NCI-H460 (cell line): ENCODE results near the gene ENO1. TPM values are rescaled to one million over a fixed set of nuclear protein-coding genes. Genes with fewer than 3 reads are reported as not detected.

ENCODE experiments used
- DNase-seq: peaks from one replicate; pipeline ENCODE4 v3.0.0-alpha.2; 2016; ENCODE audit warnings: low read depth; ENCODE audit errors: extremely low read depth
- small RNA-seq, 2 experiments: library from RNA; depleted of rRNA; stranded (forward); fragments of <200 nt; gene quantifications; one replicate each; pipeline ENCODE3, GENCODE V24; 2014
- total RNA-seq: library from RNA; depleted of rRNA; stranded (reverse); fragments of >200 nt; shearing (Covaris generic); gene quantifications from 2 replicates; pipeline ENCODE4 v1.2.3, GENCODE V29; 2014; rRNA removed

The ENO1 gene
- total RNA-seq, 1 experiment from 2014 or later, result 3,383 TPM

- DNase-seq, result no peak
Observed at GRCh38 chr1:8816264-8816663, 62.2 kb downstream of the ENO1 start.

GRCh38 chr1:8815582-8816151 is 62.8 kb downstream of the ENO1 start:
- no peak for DNase-seq

GRCh38 chr1:8814865-8815264 is 63.6 kb downstream of the ENO1 start:
- DNase-seq, result no peak

GRCh38 chr1:8813991-8814390 is 64.5 kb downstream of the ENO1 start:
- no peak for DNase-seq

GRCh38 chr1:8813016-8813763 is 65.3 kb downstream of the ENO1 start:
- no peak for DNase-seq

- DNase-seq, result no peak
Observed at GRCh38 chr1:8812081-8812480, 66.4 kb downstream of the ENO1 start.

Small RNAs within 50 kb of the gene (small RNA-seq; reads per million reads assigned to genes)
- 0 reads per million in 2 experiments for gene AL139415.2
- 0.06 reads per million in 2 experiments for gene MIR6728
- 0 reads per million in 2 experiments for gene RNU6-304P

Other genes with a start within 250 kb of the ENO1 start
- gene RERE, start 61.0 kb downstream of the ENO1 start, total RNA-seq, result 7.7 and 8.6 TPM in 2 replicates
- gene CA6, start 67.2 kb upstream of the ENO1 start, total RNA-seq, result not detected in 2 replicates
- not detected in 2 replicates for gene SLC2A7, start 147.7 kb upstream of the ENO1 start, total RNA-seq
- gene SLC2A5, start 190.9 kb upstream of the ENO1 start, total RNA-seq, result not detected in 2 replicates